H1 (cell line): ENCODE measurements around the gene RBCK1.

Source experiments
- ATF2 ChIP-seq: IDR thresholded peaks from 2 replicates; pipeline ENCODE4 v1.6.1; 2012; ENCODE audit warnings: low read length, inconsistent platforms
- CEBPB ChIP-seq: IDR thresholded peaks from 2 replicates; pipeline ENCODE4 v1.6.1; 2012; ENCODE audit warnings: low read depth, low read length
- CTCF ChIP-seq, 3 experiments: IDR thresholded peaks; 1 replicate in 2 of 3; 2 replicates in 1 of 3; pipeline versions ENCODE4 v1.5.1 to v1.6.1; 2011; ENCODE audit warnings: low read length in 3 of 3, mild to moderate bottlenecking in 3 of 3, inconsistent platforms in 2 of 3, low read depth in 1 of 3, moderate library complexity in 1 of 3; ENCODE audit not compliant: insufficient read depth in 1 of 3; ENCODE audit errors: control extremely low read depth in 1 of 3
- EGR1 ChIP-seq: IDR thresholded peaks from 2 replicates; pipeline ENCODE4 v1.6.1; 2011; ENCODE audit warnings: low read depth, low read length, borderline replicate concordance
- EZH2 ChIP-seq: fragments of 200-600 bp; sonication (generic); IDR thresholded peaks from 2 replicates; pipeline ENCODE4 v1.7.1; 2012; ENCODE audit warnings: low read depth, mild to moderate bottlenecking, moderate library complexity, low read length, inconsistent platforms; ENCODE audit not compliant: severe bottlenecking
- JUND ChIP-seq: IDR thresholded peaks from 2 replicates; pipeline ENCODE4 v1.6.1; 2011; ENCODE audit warnings: mild to moderate bottlenecking, improper control_type of control experiment, low read length
- MAFK ChIP-seq: IDR thresholded peaks from 2 replicates; pipeline ENCODE4 v1.6.1; 2012; ENCODE audit warnings: low read depth, mild to moderate bottlenecking, improper control_type of control experiment, low read length
- NANOG ChIP-seq: IDR thresholded peaks from 2 replicates; pipeline ENCODE4 v1.6.1; 2011; ENCODE audit warnings: low read length, low read depth, mild to moderate bottlenecking, inconsistent platforms; ENCODE audit not compliant: insufficient read depth, poor library complexity, severe bottlenecking
- POU5F1 ChIP-seq: IDR thresholded peaks from 2 replicates; pipeline ENCODE4 v1.6.1; 2011; ENCODE audit warnings: low read depth, mild to moderate bottlenecking, low read length, moderate library complexity
- RAD21 ChIP-seq, 2 experiments: IDR thresholded peaks in 1 of 2; conservative IDR thresholded peaks in 1 of 2; 2 replicates each; pipeline ENCODE4 v1.6.1; 2011; ENCODE audit warnings: low read depth in 2 of 2, low read length in 2 of 2, improper control_type of control experiment in 1 of 2, inconsistent platforms in 1 of 2, mild to moderate bottlenecking in 1 of 2, moderate library complexity in 1 of 2
- TAF1 ChIP-seq: IDR thresholded peaks from 2 replicates; pipeline ENCODE4 v1.6.1; 2011; ENCODE audit warnings: mild to moderate bottlenecking, low read depth, low read length
- TEAD4 ChIP-seq: IDR thresholded peaks from 2 replicates; pipeline ENCODE4 v1.6.1; 2012; ENCODE audit warnings: low read depth, low read length, inconsistent platforms, mixed read lengths
- YY1 ChIP-seq: IDR thresholded peaks from 2 replicates; pipeline ENCODE4 v1.6.1; 2011; ENCODE audit warnings: low read depth, mild to moderate bottlenecking, low read length
- ZNF274 ChIP-seq: IDR thresholded peaks from 2 replicates; pipeline ENCODE4 v1.7.0; 2012; ENCODE audit warnings: low read length, borderline replicate concordance; ENCODE audit errors: extremely low read depth

- TF ChIP-seq EGR1, result no peak
- no peak for TF ChIP-seq YY1
- no peak for TF ChIP-seq ATF2
- no peak for TF ChIP-seq CTCF (IDR thresholded peaks at IDR 0.05; ENCODE audit: control extremely low read depth in 1 of 3, insufficient read depth in 1 of 3, low read depth in 1 of 3, low read length in 3 of 3)
- TF ChIP-seq NANOG, result no peak
- TF ChIP-seq TEAD4, result no peak
- no peak for TF ChIP-seq TAF1
- no peak for TF ChIP-seq MAFK
- no peak for TF ChIP-seq CEBPB
- TF ChIP-seq ZNF274, result no peak
- no peak for TF ChIP-seq POU5F1
- TF ChIP-seq EZH2, result peak; percentile 11
- TF ChIP-seq RAD21 (IDR thresholded peaks at IDR 0.05 in 1 of 2, conservative IDR thresholded peaks at IDR 0.05 in 1 of 2; ENCODE audit: low read depth in 2 of 2, low read length in 2 of 2), result no peak
- TF ChIP-seq JUND, result no peak
Observed at GRCh38 chr20:381581-382290, 26.4 kb upstream of the RBCK1 start.
